ELR (cell line): ENCODE measurements around the gene ARL6IP1.

Experiments used
- DNase-seq: peaks from one replicate; pipeline ENCODE4 v3.0.0-alpha.2; 2015; ENCODE audit warnings: low read depth

Gene ARL6IP1

DNA sequence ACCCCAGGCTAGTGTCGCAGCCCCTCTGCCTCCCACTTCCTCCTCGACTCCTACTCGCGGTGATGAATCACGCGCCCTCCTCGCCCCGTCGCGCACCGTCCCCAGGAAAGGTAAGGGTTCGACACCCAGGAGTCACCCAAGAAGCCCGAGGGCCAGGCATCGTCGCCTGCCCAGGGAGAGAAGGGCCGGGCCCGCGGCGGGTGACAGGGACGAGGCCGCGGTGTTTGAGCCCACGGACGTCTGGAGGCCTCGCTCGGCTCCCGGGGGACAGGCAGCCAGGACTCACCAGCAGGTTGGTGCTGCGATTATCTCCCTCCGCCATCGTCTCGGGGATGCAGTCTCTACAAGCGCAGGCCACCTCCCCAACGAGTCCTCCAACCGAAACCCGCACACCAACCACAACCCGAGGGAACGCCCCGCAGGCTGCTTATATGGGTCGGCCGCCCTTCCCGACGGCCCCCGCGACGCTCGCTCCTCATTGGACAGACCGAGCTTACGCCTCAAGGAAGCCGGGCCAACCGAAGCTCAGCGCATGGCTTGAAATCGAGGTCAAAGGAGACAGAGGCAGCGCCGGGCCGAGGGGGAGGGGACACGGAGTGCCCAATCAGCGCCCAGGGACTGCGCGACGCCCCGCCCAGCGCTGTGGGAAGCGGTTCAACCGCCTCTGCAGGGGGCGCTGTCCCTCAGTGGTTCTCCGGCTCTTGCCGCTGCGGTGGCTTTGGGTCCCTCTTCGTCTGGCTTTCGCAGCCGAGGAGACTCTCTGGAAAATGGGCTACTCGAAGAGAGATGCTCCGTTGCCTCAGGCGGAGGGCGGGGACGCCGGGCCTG is at the start of gene ARL6IP1:
TSS of gene ARL6IP1 (minus strand) at position 405 of the 828 bp plus-strand sequence. CDS start at position 322, 83 bp downstream.
- peak; percentile 99 for DNase-seq

DNA sequence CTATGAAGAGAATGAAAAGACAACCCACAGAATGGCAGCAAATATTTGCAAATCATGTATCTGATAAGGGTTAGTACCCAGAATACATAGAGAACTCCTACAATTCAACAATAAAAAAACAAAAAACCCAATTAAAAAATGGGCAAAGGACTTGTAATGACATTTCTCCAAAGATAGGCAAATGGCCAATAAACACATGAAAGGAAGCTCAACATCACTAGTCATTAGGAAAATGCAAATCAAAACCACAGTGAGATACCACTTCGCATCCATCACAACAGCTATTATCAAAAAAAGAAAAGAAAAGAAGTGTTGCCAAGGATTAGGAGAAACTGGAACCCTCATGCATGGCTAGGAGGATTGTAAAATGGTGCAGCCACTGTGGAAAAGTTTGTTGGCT is 45.1 kb upstream of the ARL6IP1 start:
- DNase-seq: no peak

DNA sequence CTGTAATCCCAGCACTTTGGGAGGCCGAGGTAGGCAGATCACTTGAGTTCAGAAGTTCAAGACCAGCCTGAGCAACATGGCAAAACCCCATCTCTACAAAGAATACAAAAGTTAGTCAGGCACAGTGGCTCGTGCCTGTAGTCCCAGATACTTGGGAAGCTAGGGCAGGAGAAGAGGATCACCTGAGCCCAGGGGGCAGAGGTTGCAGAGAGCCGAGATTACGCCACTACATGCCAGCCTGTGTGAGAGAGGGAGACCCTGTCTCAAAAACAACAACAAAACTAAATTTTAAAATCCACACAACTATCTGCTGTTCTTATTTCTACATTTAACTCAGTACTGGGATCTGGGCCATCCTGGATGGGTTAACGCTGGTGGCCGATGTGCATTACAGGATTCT is 41.2 kb upstream of the ARL6IP1 start:
- DNase-seq: no peak

DNA sequence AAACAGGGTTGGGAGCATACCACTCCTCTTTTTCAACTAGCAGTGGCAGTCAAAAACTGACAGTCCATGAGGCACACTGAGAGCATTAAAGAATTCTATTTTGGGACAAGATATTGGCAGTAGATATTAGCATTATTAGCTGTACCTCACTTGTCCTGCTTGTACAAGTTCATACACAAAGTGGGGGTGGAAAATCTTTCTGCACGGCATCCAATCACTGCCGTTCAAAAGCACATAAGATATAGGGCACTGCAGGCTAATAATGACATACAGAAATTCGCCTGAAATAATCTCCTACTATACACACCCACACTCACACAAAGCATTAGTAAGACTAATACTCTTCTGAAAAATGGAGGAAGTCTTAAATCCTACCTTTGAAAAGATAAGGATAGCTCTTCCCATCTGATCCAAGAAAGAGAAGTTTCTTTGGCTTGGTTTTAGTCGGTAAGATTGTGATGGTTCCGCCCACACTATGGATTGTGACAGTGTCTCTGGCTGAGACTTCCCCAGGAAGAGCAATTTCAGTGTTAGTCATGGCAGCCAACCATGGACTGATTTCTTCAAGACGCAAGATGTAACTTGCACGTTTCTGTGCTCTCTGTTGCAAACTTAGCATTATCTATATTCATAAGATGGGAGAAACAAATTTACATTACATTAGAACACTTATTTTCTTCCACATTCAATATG is 40.6 kb upstream of the ARL6IP1 start:
- no peak for DNase-seq

DNA sequence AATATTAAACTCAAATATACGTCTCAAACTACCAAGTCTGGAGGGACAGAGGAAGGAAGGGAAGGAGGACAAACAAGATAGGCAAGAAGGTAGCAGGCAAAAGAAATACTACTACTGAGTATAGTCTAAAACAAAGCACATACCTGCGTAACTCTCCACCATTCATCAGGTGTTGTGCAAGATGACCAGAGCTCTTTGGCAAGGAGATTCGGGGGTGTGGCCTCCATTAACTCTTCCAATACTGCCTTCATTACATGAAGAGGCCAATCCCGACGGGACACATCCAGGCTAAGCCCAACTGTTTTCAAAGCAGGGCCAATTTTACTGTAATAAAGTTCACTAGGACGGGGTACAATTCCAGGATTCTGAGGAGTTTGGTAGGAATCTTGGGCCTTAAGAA is 38.2 kb upstream of the ARL6IP1 start:
- DNase-seq: no peak

DNA sequence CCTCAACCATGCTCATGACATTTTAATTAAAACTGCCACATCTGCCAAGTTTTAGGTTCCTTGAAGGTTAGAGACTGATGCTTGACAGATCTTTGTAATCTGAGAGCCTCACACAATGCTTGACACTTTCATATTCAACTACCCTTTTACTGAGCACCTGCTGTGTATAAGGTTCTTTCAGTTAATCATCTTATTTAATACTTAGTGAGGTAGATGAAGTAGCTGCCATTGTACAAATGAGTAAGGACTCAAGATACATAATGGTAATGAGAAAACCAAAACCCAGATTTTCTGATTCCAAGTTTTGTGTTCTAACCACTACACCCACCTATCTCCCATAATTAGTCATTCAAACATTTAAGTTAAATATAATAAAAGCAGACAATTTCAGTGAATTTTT is 35.4 kb upstream of the ARL6IP1 start:
- no peak for DNase-seq

DNA sequence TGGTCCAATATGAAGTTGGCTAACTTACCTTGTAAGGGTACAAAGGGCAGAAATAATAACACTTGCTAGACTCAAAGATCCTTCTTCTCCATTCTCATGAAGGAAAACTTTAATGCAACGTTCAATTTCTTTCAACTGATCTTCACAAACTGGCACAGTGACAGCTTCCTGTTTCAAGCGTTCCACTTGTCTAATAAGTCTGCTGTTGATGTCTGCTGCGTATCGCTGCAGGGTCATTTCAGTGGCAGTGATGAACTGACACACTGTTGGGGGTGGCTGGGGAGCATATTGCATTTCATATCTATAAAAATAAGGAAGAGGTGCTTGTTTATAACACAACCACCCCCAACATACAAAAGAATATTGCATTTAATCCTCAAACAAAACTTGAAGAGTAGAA is 33.5 kb upstream of the ARL6IP1 start:
- DNase-seq: no peak

DNA sequence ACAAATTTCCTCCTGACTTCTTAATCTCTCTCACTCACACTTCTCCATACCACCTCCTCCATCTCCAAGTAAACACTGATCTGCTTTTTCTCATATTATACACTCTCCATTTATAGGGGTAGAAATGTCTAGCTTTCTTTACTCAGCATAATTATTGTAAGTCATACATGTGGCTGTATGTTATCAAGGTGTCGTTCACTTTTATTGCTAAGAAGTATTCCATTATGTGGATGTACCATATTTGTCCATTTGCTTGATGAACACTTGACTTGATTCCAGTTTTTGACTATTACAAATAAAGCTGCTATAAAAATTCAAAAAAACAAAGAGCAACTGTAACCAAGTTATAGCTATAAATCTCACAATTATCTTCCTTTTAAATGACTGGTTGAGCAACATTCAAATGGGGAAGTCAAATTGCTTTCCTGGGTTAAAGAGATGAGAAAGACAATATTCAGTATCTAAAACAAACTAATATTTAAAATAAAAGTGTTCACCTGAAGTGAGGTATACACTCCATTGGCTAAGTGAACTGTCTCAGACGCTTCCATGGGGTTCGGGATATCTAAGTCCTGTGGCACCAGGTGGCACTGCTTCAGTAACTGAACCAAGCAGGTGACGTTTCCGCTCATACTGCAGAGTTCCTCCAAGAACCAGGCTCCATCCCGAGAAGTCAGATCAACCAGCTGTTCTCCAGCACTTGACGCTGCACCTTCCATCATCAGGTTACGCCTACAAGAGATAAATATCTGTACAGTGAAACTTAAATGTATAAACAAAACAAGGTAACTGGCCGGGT is 32.6 kb upstream of the ARL6IP1 start:
- DNase-seq: no peak

DNA sequence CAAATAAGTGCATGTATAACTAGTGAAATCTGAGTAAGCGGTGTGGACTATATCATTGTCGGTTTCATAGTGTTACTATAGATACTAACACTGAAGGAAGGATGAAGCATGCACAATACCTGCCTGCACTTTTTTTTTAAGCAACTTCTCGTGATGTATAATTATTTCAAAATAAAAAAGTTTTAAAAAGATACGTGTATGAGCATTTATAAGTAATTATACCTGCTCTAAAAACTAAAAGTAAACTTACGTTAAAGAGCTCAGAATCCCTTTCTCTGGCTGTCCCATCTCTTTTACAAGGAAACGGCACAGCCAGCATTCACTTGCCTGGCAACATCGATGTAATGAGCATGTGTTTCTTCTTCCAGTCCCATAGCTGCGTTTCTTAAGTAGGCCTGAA is 31.3 kb upstream of the ARL6IP1 start:
- no peak for DNase-seq

DNA sequence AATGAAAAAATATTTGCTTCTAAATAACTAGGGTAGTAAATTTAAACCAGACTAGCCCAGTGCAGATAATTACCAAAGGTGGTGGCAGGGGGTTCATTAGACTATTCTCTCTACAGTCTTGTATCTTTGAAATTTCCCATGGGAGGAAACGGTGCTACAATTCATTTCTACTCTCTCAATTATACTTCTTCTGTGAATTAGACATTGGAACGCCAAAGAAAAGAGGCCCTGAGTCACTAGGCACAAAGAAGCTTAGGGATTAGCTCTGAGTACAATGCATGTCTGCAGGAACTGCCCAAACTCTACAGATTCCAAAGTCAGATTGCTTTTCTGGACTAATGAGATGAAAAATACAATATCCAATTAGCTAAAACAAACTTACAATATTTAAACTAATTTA is 30.7 kb upstream of the ARL6IP1 start:
- no peak for DNase-seq

DNA sequence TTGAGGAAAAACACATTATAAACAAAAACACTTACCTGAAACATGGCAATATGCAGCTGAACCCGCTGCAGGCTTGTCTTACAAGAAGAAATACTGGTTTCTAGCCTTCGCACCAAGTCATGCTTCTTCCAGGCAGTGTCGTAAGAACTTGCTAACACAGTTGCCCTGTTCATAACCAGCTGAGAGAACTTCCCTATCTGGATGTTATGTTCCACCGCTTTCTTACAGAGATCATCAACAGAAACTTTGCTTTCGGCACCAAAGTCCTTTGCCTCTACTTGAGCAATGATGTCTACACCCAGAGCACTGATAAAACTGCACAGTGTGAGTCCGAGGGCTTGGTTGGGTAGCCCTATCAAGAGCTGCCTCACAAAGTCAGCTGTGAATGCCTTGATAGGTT is 27.9 kb upstream of the ARL6IP1 start:
- no peak for DNase-seq

DNA sequence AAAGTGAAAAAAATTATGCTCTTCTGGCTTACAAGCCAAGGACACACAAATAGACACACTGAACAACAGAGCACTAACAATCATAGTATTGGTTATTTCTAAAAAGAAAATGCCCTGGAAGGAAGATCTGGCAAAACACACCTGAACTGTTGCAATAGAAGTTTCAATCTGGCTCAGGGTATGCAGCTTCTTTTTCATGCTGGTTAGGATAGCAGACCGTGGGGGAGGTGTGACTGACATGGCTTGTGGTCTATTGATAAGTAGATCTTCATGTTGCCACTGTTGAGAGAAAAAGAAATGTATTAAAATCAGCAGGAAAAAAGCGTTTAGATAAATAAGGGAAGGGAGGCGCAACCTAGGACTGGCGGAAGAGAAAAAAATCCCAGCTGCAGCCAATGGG is 26.5 kb upstream of the ARL6IP1 start:
- no peak for DNase-seq

DNA sequence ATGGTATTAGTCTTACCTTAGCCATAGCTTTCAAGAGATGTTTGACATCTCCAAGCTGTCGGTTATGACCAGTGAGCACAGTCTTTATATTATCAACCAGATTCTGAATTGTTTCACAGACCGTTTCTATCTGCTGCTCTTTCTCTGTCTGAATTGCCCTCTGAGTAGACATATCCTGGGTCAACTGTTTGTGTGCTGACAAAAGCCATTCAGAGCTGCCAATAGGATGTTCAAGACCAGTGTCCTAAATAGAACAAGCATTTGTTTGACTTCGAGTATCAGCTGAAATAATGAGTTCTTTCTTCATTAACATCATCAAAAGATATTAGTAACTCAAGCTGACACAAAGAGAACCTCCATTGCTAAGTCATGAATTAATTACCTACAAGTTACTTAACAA is 14.9 kb upstream of the ARL6IP1 start:
- no peak for DNase-seq

DNA sequence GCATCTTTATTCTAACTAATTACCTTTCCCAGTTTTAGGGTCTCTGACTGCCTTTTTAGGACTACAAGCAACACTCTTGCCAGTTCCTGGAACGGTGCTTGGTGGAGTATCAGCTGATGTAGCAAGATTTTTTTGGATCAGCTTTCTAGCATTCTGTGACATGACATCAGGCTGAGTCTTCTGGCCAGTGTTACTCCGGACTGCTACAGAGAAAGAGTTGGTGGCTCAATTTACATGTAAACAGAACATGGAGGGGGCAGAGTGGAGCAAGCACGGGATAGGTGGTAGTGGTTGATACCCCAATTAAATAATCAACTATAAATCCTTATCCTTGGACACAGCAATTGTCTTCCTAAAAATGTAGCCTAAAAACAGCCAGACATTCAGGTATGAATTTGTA is 10.6 kb upstream of the ARL6IP1 start:
- DNase-seq: no peak

DNA sequence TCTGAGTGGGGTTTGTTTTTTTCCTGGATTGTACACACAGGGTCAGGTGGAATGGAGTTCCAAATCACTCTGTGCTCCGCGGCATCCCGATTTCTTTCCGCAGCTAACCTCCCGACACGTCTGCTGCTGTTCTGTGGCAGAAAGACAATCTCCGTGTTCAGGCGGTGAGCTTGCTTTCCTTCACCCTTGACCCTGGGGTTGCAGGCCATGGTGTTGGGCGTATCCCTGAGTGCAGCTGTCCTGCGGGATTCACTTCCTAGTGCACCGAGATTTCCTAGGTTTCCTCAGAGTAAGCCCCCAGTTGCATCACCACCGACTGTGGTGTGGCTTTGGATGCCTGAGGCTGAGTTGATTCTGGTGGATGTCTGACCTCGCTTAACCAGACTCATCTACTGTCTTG is 7.8 kb upstream of the ARL6IP1 start:
- DNase-seq: no peak

DNA sequence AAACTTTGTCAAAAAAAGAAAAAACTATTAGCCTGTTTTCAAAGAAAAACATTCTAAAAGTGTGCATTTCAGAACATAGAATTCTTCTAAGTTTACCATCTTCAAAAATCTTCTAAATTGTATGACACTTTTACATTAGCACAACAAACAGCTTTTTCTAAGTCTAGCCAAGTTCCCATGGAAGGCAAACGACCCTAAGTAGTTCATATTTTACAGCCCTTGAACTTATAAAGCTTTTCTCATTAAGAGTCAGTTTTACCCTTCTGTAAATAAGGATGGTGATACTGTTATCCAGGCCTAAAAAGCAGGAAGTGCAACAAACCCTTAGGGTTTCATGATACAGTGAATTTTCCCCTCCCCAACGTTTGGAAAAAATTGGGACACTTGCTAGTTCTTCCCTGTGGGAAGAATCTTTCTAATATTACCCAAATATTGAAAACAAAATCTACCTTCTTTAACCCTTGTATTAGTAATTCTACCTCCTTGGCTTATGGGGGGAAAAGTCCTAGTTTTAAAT is 4.0 kb upstream of the ARL6IP1 start:
- no peak for DNase-seq

DNA sequence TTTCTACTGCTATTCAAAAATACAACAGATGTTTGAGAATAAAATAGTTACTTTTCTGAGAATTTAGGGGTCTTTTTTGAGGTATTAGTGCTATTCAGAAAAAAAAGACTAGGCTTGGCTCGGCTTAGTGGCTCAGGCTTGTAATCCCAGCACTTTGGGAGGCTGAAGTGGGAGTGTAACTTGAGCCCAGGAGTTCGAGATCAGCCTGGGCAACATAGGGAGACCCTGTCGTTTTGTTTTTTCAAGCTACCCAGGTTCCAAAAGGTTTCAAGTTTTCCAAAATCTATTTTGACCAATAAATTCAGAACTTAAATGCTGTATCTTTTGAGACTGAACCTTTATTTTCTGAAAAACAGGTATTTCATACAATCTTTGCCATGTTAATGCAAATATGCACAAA is 3.2 kb upstream of the ARL6IP1 start:
- DNase-seq: no peak

DNA sequence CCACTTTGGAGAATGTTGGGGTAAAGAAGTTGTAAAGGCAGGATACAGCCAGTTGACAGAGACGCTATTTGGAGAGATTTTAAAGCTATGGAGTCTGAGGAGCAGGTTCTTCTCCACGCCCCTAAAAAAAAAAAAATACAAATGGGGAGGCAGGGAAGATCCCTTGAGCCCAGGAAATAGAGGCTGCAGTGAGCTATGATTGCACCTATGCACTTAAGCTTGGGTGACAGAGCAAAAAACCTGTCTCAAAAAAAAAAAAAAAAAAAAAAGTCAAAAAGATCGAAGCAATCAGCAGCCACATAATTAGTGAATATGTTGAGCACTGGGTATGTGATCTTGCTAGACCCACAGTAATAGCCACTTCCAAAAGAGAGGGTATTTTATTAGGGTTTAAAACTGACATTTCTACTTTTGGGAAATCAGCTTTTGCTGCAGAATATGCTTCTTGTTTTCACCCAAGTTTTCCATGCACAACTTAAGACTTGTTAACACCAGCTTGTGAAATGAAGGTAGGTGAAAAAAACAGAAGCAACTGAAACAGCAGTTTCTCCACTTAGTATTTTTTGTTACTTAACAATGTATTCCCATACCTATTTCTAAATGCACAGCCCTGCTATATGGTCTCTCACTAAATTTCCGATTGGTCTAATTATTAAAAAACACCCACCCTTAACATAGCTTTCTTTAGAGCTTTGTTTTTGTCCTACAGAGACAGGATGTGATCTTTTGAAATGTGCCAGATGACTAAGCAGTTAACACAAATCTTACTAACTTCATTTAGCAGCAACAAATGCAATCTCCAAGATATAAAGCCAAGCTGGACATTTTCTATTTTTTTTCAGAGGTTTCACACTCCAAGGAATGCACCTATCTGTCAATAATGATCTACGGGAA is 2.5 kb upstream of the ARL6IP1 start:
- DNase-seq: peak; percentile 47

DNA sequence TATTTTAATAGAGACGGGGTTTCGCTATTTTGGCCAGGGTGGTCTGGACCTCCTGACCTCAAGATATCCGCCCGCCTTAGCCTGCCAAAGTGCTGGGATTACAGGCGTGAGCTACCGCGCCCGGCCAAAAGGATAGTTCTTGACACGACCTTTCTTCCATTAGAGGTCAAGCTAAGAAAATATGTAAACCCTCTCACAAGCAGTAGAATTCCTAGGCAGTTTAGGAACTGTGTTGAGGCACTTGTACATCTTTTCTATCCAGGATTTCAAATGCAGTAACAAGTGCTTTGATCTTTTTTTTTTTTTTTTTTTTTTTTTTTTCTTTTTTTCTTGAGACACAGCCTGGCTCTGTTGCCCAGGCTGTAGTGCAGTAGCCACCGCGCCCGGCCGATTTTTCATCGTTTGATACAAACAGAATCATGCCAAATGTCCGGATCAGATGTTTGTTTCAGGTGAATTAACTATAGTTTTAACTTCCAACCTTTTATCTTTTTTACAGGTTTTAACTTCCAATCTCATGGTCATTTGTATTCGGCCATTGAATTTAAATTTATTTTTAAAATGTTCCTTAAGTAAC is 1.5 kb upstream of the ARL6IP1 start:
- DNase-seq: no peak

DNA sequence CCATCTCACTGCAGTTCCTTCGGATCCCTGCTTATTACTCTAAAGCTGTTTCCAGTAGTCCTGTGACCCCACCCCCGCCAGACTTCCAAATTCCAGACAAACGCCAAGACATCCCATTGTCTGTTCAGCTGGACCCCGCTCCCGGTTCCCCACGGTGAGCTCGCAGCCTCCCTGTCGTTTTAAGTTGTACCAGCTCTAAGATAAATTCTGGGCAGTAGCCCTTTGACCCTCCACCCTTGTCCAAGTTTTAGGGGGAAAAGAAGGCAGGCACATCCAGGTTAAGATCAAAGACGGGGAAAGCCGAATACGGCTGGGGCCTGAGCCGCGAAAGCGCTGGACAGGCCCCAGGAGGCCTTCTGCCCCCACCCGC is 589 bp downstream of the ARL6IP1 start:
- DNase-seq: peak; percentile 44

DNA sequence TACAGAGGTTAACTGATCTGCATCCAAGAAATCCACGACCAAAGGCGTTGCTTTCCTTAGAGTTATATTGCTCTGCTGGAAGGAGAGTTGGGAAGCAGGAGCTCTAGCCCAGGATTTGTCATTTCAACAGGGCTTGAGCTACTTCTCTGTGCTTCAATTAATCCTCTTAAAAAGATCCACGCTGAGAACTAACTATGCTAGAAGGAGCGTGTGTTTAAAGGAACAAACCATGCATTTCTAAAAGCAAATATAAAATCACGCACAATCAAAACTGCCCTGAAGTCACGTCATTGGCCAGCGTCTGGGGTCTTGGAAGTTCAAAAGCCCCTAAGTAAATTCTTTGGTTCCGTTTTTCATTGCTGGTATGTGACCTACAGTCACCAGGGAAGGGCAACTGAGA is 1.1 kb downstream of the ARL6IP1 start:
- DNase-seq: no peak
